Measurements from ENCODE around the gene TSPAN2.
A peak's percentile ranks its signal among the peaks of the same experiment; 100 is the strongest.

Gene TSPAN2

DNA sequence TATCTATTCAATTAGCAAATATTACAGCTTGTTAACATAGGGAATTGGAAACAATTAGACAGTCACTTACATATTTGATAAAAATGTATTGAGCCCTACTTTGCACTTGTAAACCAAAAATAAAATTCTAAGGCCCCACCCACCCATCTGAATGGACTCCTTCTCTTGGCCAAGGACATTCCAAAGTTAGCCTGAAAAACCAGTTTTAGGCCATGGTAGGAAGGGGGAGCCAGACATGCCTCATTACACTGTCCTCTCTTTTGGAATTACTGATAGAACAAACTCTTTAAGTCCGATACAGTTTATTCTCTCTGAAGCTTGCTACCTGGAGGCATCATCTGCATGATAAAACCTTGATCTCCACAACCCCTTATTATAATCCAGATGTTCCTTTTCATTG lies 28.0 kb upstream of the TSPAN2 start:
- TF ChIP-seq, protein P1, sequence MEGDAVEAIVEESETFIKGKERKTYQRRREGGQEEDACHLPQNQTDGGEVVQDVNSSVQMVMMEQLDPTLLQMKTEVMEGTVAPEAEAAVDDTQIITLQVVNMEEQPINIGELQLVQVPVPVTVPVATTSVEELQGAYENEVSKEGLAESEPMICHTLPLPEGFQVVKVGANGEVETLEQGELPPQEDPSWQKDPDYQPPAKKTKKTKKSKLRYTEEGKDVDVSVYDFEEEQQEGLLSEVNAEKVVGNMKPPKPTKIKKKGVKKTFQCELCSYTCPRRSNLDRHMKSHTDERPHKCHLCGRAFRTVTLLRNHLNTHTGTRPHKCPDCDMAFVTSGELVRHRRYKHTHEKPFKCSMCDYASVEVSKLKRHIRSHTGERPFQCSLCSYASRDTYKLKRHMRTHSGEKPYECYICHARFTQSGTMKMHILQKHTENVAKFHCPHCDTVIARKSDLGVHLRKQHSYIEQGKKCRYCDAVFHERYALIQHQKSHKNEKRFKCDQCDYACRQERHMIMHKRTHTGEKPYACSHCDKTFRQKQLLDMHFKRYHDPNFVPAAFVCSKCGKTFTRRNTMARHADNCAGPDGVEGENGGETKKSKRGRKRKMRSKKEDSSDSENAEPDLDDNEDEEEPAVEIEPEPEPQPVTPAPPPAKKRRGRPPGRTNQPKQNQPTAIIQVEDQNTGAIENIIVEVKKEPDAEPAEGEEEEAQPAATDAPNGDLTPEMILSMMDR (IDR thresholded peaks at IDR 0.05; ENCODE audit: low read depth, low read length) = no peak
- in situ Hi-C loops (cut with HindIII; ENCODE audit: low sequenced_read_pairs) = no loop called here
- no peak overlapping the region for H3K4me3 ChIP-seq (ENCODE audit: low read depth, low read length)
- DNase-seq (ENCODE audit: low read depth, low spot score) = no peak

DNA sequence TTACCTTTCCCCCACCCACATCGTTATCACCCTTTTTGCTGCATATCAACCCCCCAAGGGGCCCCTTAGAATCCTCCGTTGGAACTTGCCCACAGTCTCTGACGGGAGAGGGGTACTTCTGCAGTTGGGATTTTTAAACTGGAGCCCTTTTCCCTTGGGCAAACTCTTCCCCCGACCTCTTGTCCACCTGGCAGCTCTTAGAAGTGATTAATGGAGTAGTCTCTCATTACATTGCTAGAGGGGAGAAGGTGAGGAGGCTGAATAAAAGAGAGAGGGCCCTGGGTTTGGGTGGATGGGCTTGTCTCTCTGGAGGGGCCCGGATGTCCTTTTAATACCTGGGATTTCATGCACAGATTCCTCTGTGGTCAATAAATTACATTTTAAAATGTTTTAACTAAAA lies 27.2 kb upstream of the TSPAN2 start:
- DNase-seq (ENCODE audit: low read depth, low spot score) = no peak
- in situ Hi-C loops (cut with HindIII; ENCODE audit: low sequenced_read_pairs) = no loop called here
- TF ChIP-seq, protein P1 (IDR thresholded peaks at IDR 0.05; ENCODE audit: low read depth, low read length) = no peak
- H3K4me3 ChIP-seq (ENCODE audit: low read depth, low read length) = no peak overlapping the region

DNA sequence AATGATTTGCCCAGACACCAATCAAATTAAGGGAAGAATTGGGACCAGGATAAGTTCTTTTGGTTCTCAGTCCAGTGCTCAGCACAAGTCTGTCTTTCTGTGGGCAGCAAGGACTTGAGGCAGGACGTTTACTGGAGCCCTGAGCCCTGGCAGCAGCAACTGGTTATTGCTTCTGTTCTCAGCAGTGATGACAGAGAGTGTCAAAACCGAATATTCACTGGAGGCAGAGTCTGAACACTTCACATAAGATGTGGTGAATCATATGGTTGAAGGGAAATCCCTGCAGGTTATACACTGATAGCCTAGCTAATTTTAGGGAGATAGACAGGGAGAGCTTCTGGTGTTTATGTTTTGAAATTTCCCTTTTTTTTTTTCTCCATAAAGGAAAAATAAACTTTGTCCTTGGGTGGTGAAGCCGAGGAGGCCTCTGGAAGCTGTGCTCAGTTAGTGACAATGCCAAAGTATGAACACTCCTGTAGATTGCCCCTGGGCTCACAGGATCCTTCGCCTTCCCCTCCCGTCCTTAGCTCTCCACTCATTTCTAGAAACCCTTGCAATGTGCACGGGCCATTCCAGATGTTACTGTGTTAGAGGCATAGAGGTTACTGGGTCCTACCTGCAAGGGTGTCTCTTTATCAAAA lies 26.3 kb upstream of the TSPAN2 start:
- in situ Hi-C loops (cut with HindIII; ENCODE audit: low sequenced_read_pairs) = no loop called here
- no peak for DNase-seq (ENCODE audit: low read depth, low spot score)
- no peak overlapping the region for H3K4me3 ChIP-seq (ENCODE audit: low read depth, low read length)
- TF ChIP-seq, protein P1 (IDR thresholded peaks at IDR 0.05; ENCODE audit: low read depth, low read length) = no peak

DNA sequence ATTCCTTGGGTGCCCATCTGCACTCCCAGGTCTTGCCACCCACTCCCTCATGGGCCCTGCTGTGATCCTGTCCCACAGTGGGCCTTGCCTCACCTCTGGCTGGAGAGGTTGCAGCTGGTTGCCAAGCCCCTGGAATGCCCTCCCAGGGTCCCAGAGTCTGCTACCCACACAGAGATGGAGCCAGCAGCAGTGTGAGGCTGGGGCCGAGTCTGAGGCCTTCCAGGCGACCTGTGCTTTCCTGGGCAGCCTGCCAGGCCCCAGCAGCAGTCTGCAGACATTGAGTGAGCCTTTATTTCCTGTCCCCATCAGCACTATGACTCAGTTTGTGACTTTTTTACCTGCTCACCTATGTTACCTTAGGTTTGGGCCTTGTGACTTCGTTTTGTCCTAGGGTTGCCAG lies 25.0 kb upstream of the TSPAN2 start:
- TF ChIP-seq, protein P1 (IDR thresholded peaks at IDR 0.05; ENCODE audit: low read depth, low read length) = no peak
- H3K4me3 ChIP-seq (ENCODE audit: low read depth, low read length) = no peak overlapping the region
- in situ Hi-C loops (cut with HindIII; ENCODE audit: low sequenced_read_pairs) = no loop called here
- DNase-seq (ENCODE audit: low read depth, low spot score) = peak; percentile 35

DNA sequence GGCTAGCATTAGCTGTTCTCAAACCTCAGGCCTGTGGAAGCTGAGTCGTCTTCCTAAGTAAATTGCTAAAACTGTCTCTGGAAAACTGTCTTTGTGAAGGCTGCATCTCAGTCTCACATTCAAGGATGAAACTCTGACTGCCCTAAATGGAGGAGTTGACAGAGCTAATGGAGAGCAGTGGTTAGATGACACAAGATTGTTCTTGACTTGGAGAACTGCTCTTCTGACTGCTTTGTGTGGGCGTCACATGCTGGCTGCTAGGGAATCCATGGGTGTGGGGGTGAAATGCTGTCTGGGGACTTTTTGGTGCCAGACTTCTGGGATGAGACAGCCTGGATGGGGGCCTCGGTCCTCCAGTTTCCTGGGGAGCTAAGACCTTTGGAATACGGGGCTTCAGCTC lies 24.5 kb upstream of the TSPAN2 start:
- in situ Hi-C loops (cut with HindIII; ENCODE audit: low sequenced_read_pairs) = no loop called here
- H3K4me3 ChIP-seq (ENCODE audit: low read depth, low read length) = no peak overlapping the region
- TF ChIP-seq, protein P1 (IDR thresholded peaks at IDR 0.05; ENCODE audit: low read depth, low read length) = no peak
- no peak for DNase-seq (ENCODE audit: low read depth, low spot score)

DNA sequence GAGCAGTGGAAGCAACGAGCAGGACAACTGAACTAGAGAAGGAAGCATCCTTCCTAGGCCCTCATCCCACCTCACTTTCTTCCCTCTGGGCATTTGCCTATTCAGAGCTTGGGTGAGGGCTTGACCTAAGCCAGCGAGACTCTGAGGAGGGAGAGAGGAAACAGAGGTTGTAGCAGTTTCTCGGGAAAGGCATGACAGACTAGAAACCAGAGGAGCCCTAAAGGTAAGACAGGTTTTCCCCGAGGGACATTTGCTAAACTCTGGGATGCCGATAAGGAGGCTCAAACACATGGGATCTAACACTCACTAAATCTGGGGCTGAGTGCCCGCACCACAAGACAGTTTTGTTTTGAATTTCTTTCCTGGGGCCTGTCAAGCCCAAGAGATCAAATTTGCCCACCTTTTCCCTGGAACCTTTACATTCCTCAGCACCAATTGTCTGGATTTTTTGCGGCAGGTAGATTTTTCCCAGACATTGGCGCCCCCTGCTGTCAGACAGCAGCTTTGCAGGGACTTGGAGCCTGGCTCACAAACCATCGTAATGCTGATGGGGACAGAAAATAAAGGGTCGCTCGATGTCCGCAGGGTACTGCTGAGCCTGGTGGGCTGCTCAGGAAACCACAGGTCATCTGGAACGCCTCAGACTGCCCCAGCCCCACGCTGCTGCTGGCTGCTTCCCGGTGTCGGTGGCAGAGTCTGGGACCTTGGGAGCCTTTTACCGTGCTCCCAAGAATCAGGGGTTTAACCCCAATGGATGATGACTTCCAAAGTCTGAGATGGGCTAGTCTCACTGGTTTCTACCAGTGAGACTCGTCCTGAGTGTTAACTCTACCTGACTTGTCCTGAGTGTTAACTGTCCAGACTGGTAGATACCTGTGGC lies 23.4 kb upstream of the TSPAN2 start:
- no peak overlapping the region for H3K4me3 ChIP-seq (ENCODE audit: low read depth, low read length)
- peak; percentile 18 for DNase-seq (ENCODE audit: low read depth, low spot score)
- in situ Hi-C loops (cut with HindIII; ENCODE audit: low sequenced_read_pairs) = no loop called here
- TF ChIP-seq, protein P1 (IDR thresholded peaks at IDR 0.05; ENCODE audit: low read depth, low read length) = peak; percentile 93
